Stimulated activated CD4-positive, alpha-beta T cell treated with anti-CD3 and anti-CD28 coated beads, Interleukin-15, amount 100 ng/mL, for 24 hours (primary cell): ENCODE data around the gene EFCC1.
"Not testable (repeated sequence)": the region's sequence is repeated elsewhere in the genome, so short reads cannot be mapped to it uniquely, and the experiment has no call there.

Experiments
- DNase-seq: peaks from one replicate; pipeline ENCODE4 v3.0.0-alpha.2; 2020

Gene EFCC1

DNA sequence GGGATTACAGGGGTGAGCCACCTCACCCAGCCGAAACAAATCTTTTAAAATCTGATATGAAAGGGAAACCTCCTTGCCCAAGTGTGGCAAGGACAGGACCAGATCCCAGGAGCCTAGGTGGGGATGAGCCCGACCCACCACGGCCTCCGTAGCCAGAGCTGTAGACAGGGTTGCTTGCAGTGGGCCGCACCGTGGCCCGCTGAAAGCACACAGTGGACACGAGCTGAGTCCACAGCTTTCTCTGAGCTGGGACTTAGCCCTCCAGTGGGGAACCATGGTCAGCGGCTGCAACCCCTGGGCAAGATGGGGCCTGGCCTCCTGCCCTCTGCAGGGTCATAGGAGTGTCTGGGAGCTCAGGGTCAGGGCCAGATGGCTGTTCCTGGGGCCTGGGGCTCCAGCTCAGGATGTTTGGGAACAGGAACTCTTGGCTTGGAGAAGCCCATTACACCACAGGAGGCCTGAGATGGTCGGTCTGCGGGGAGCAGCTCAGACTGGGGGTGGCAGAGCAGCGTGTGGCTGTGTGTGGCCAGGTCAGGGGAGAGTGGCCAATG, 84.1 kb downstream of the EFCC1 start:
- no peak for DNase-seq

DNA sequence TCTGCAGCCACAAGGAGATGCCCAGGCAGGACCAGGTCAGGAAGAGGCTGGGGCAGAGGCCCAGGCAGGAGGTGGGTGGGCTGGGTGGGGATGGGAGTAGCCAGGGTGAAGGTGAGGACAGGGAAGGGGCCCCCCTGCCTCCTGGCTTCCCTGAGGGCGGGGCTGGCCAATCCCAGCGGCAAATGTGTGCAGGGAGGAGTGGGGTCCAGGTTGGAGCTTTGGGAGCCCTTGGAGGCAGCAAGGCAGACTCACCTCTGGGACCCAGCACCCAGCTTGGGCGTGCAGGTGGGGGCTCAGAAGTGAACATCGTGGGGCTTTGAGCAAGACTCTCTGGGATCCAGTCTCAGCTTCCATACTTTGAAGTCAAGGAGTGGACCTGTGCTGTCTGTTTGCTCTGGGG, 84.7 kb downstream of the EFCC1 start:
- DNase-seq: no peak

DNA sequence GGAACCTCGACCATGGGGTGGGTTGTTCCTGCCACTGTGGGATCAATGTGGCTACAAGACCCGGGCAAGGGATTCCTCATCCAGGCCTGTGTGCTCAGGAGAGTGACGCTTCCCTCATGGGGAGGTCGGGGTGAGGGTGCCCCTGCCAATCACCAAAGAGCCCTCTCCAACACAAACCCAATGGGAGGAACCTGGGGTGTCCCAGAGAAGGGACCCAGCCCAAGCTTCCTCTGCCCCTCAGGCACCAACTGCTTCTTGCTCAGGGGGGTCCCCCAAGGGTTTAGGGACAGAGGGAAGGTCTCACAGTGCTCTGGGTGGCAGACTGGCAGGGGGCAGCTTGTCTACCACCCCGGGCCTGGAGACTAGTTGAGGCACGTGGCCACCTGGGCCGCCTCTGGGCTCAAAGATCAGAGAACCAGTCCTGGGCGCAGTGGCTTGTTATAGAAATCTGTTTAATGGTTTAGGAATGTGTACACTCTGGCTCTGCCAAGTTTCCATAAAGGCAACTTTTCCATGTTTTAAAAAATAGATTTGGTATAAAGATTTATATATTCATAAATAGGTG, 86.1 kb downstream of the EFCC1 start:
- no peak for DNase-seq

DNA sequence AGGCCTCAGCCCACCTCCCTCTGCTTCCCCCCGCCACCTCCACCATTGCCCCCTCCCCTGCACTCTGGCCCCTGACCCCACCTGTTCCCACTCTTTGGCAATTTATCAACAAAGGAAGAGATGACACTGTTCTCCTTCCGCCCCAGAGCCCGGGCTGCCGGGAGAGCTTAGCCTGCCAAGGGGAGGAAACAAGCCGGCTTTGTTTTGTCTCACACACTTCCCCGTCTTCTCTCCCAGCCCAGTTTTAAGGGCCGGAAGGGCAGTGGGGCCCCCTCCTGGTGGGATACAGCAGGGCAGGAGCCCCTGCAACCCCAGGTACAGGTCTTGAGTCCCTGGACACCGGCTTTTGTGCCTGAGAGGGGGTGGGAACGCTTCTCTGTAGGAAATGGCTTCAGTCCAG, 86.8 kb downstream of the EFCC1 start:
- not testable (repeated sequence) for DNase-seq

DNA sequence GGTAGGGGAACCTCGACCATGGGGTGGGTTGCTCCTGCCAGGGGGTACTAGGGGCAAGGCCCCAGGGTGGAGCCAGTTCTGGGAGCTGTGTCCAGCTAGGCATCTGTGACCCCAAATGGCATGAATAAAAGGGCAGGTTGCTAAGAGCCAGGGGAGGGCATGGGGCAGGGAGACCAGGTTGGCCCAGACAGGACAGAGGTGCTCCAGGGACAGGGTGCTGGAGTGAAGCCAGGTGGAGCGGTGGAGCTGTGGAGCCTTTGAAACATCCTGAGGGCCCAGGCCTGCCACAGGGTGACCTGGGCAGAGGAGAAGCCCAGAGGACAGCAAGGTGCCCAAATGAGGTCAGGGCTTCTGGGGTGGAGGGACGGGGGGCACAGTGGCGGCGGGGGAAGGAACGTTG, 87.2 kb downstream of the EFCC1 start:
- not testable (repeated sequence) for DNase-seq
